HAP-1 (cell line): Measurements from ENCODE around the gene RBP5.

ENCODE experiments used
- DNase-seq, 2 experiments: peaks; one replicate each; pipeline ENCODE4 v3.0.0-alpha.2; 2016 to 2020; ENCODE audit warnings: low spot score in 2 of 2
- H3K27me3 ChIP-seq: fragments of 250-450 bp; sonication (Bioruptor Pico); 2 replicates; pipeline ENCODE4 v1.5.1; 2020; ENCODE audit warnings: low read depth, mild to moderate bottlenecking, moderate library complexity
- H3K36me3 ChIP-seq: fragments of 250-450 bp; sonication (Bioruptor Pico); replicated peaks from 2 replicates; pipeline ENCODE4 v1.5.1; 2020; ENCODE audit warnings: mild to moderate bottlenecking
- H3K4me1 ChIP-seq: fragments of 250-450 bp; sonication (Bioruptor Pico); 2 replicates; pipeline ENCODE4 v1.5.1; 2020; ENCODE audit warnings: mild to moderate bottlenecking
- H3K4me3 ChIP-seq: fragments of 250-450 bp; sonication (Bioruptor Pico); 2 replicates; pipeline ENCODE4 v1.5.1; 2020; ENCODE audit warnings: mild to moderate bottlenecking, moderate library complexity
- H3K9me3 ChIP-seq: fragments of 250-450 bp; sonication (Bioruptor Pico); 2 replicates; pipeline ENCODE4 v1.5.1; 2020; ENCODE audit warnings: mild to moderate bottlenecking, moderate library complexity
- in situ Hi-C: fragments of 300-500 bp; cut with MboI; formaldehyde crosslinking; loops from 3 replicates; pipeline ENCODE4 v1.14.3; 2020; ENCODE audit warnings: low sequenced_read_pairs, inconsistent platforms, mixed read lengths

RBP5 gene

GRCh38 chr12:7141351-7142005 is 12.8 kb upstream of the RBP5 start:
- Histone ChIP-seq H3K4me3 (no peak overlapping the region), H3K4me1 (no peaks in the 10 kb centered on the region), H3K27me3 (no peaks in the 10 kb centered on the region), H3K9me3 (no peaks in the 10 kb centered on the region), H3K36me3 (peaks cover 6% of the 10 kb centered on the region)
- in situ Hi-C loops: no loop called here
- no peak for DNase-seq

- DNase-seq: no peak
- H3K4me3 ChIP-seq: no peak overlapping the region
- no peaks in the 10 kb centered on the region for H3K4me1 ChIP-seq
- H3K9me3 ChIP-seq: no peaks in the 10 kb centered on the region
- in situ Hi-C loops: no loop called here
- no peaks in the 10 kb centered on the region for H3K27me3 ChIP-seq
- H3K36me3 ChIP-seq: peaks cover 14% of the 10 kb centered on the region
Measured at GRCh38 chr12:7139200-7139599, 10.5 kb upstream of the RBP5 start.

- peaks cover 18% of the 10 kb centered on the region for H3K36me3 ChIP-seq
- H3K4me3 ChIP-seq: no peak overlapping the region
- H3K9me3 ChIP-seq: no peaks in the 10 kb centered on the region
- in situ Hi-C loops: no loop called here
- DNase-seq: no peak
- H3K4me1 ChIP-seq: no peaks in the 10 kb centered on the region
- no peaks in the 10 kb centered on the region for H3K27me3 ChIP-seq
Measured at GRCh38 chr12:7137908-7138307, 9.2 kb upstream of the RBP5 start.

- Histone ChIP-seq H3K4me1 (no peaks in the 10 kb centered on the region), H3K27me3 (no peaks in the 10 kb centered on the region), H3K4me3 (no peak overlapping the region), H3K9me3 (no peaks in the 10 kb centered on the region), H3K36me3 (peaks cover 16% of the 10 kb centered on the region)
- no peak for DNase-seq
- in situ Hi-C loops: no loop called here
Measured at GRCh38 chr12:7136676-7137075, 8.0 kb upstream of the RBP5 start.

- in situ Hi-C loops: no loop called here
- H3K27me3 ChIP-seq: no peaks in the 10 kb centered on the region
- no peak overlapping the region for H3K4me3 ChIP-seq
- peaks cover 3% of the 10 kb centered on the region; the same call in 1 of the 2 replicates for H3K4me1 ChIP-seq
- no peak for DNase-seq
- H3K9me3 ChIP-seq: no peaks in the 10 kb centered on the region
- peaks cover 16% of the 10 kb centered on the region for H3K36me3 ChIP-seq
Measured at GRCh38 chr12:7136071-7136470, 7.4 kb upstream of the RBP5 start.

GRCh38 chr12:7134396-7135166 is 5.9 kb upstream of the RBP5 start:
- peaks cover 16% of the 10 kb centered on the region for H3K36me3 ChIP-seq
- no peaks in the 10 kb centered on the region for H3K9me3 ChIP-seq
- H3K4me1 ChIP-seq: peaks cover 6% of the 10 kb centered on the region; the same call in 1 of the 2 replicates
- in situ Hi-C loops: no loop called here
- no peak for DNase-seq
- H3K4me3 ChIP-seq: no peak overlapping the region
- H3K27me3 ChIP-seq: no peaks in the 10 kb centered on the region

- in situ Hi-C loops: no loop called here
- Histone ChIP-seq H3K9me3 (no peaks in the 10 kb centered on the region), H3K4me1 (peaks cover 7% of the 10 kb centered on the region; the same call in 1 of the 2 replicates), H3K27me3 (no peaks in the 10 kb centered on the region), H3K36me3 (peaks cover 13% of the 10 kb centered on the region), H3K4me3 (peak overlapping the region; percentile 64)
- DNase-seq: no peak
Measured at GRCh38 chr12:7131502-7131866, 2.8 kb upstream of the RBP5 start.

- peak; percentile 80 to 84 for DNase-seq
- Histone ChIP-seq H3K4me1 (peaks cover 7% of the 10 kb centered on the region; the same call in 1 of the 2 replicates), H3K27me3 (no peaks in the 10 kb centered on the region), H3K4me3 (peak overlapping the region; percentile 64), H3K36me3 (peaks cover 13% of the 10 kb centered on the region), H3K9me3 (no peaks in the 10 kb centered on the region)
- in situ Hi-C loops: no loop called here
Measured at GRCh38 chr12:7130701-7131501, 2.2 kb upstream of the RBP5 start.

GRCh38 chr12:7129872-7130691 is 1.4 kb upstream of the RBP5 start, which contains the start of gene CLSTN3:
Gene CLSTN3, plus strand, starts transcription at chr12:7130371. Its CDS starts 278 bp downstream, at chr12:7130649.
- Histone ChIP-seq H3K4me1 (peaks cover 7% of the 10 kb centered on the region; the same call in 1 of the 2 replicates), H3K27me3 (no peaks in the 10 kb centered on the region), H3K9me3 (no peaks in the 10 kb centered on the region), H3K4me3 (peak within 1 kb of the TSS; percentile 64), H3K36me3 (peaks cover 6% of the 10 kb centered on the region; the same call in 1 of the 2 replicates)
- in situ Hi-C loops: no loop called here
- peak; percentile 76 to 93 for DNase-seq

- peaks cover 7% of the 10 kb centered on the region; the same call in 1 of the 2 replicates for H3K4me1 ChIP-seq
- no peaks in the 10 kb centered on the region for H3K27me3 ChIP-seq
Measured at GRCh38 chr12:7129287-7129871, 690 bp upstream of the RBP5 start.

GRCh38 chr12:7127916-7128626 is 618 bp downstream of the RBP5 start:
- H3K36me3 ChIP-seq: no peaks in the 10 kb centered on the region
- no peaks in the 10 kb centered on the region for H3K27me3 ChIP-seq
- H3K4me1 ChIP-seq: peaks cover 7% of the 10 kb centered on the region; the same call in 1 of the 2 replicates
- DNase-seq: no peak
- H3K4me3 ChIP-seq: no peak overlapping the region
- in situ Hi-C loops: no loop called here
- H3K9me3 ChIP-seq: no peaks in the 10 kb centered on the region

More at GRCh38 chr12:7129287-7129871, 690 bp upstream of the RBP5 start:
- Histone ChIP-seq H3K36me3 (peaks cover 6% of the 10 kb centered on the region; the same call in 1 of the 2 replicates), H3K4me3 (peak overlapping the region; percentile 64), H3K9me3 (no peaks in the 10 kb centered on the region)
- in situ Hi-C loops: no loop called here
- no peak for DNase-seq

- no peak for DNase-seq
- in situ Hi-C loops: no loop called here
- H3K4me1 ChIP-seq: peaks cover 3% of the 10 kb centered on the region; the same call in 1 of the 2 replicates
Measured at GRCh38 chr12:7125632-7126227, 3.0 kb downstream of the RBP5 start.

More at GRCh38 chr12:7125632-7126227, 3.0 kb downstream of the RBP5 start:
- Histone ChIP-seq H3K27me3 (no peaks in the 10 kb centered on the region), H3K4me3 (no peak overlapping the region), H3K9me3 (no peaks in the 10 kb centered on the region), H3K36me3 (no peaks in the 10 kb centered on the region)
